Posterior cingulate gyrus (tissue), 11 donors: ENCODE measurements around the gene KCNH5.
"Not testable (repeated sequence)": the region's sequence is repeated elsewhere in the genome, so short reads cannot be mapped to it uniquely, and the experiment has no call there.

ENCODE experiments used
- DNase-seq, 10 donors: peaks; one replicate each; pipeline versions ENCODE4 v3.0.0 to v3.0.0-alpha.2; 2020 to 2021; ENCODE audit warnings: mixed read lengths in 3 of 10
- intact Hi-C: fragments of 100-400 bp; cut with DNase I; formaldehyde crosslinking; loops from one replicate; pipeline ENCODE4 v1.15.1; 2023

Gene KCNH5

GRCh38 chr14:62763951-62764350 lies 281.3 kb downstream of the KCNH5 start:
- intact Hi-C loops = no loop called here
- DNase-seq = no peak

DNA sequence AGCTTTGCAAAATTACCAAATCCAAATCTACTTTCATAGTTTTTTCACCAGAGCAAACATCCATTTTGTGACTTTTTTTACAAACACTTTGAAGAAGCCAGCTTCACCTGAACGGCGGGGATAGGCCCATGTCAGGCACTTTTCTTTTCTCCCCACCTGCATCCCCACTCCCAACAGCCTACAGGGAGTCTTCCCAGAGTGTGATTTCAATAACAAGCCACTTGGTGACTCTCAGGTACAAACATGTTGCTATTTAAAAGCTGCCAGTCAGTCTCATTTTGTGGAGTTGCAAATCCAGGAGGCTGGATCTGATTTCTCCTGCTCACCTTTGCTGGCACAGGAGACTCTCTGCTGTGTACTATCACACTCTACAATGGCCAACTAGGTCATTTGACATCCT lies 285.5 kb downstream of the KCNH5 start:
- DNase-seq = no peak
- intact Hi-C loops = no loop called here

DNA sequence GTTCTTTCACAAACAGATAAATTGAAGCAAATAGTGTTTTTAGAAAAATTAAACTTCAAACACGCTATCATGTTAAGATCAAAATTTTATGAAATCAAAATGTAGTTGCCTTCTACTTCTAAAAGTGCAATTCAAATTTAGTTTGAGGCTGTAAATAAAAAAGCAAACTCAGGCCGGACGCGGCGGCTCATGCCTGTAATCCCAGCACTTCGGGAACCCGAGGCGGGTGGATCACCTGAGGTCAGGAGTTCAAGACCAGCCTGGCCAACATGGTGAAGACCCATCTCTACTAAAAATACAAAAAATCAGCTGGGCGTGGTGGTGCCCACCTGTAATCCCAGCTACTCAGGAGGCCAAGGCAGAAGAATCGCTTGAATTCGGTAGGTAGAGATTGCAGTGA lies 298.4 kb downstream of the KCNH5 start:
- intact Hi-C loops = not testable (repeated sequence)
- DNase-seq = peak in 2 of 10 donors; percentile 58 to 59

GRCh38 chr14:62745496-62745895 lies 299.8 kb downstream of the KCNH5 start:
- no peak for DNase-seq
- intact Hi-C loops = no loop called here

- intact Hi-C loops = no loop called here
These were observed 301.7 kb downstream of the KCNH5 start for GRCh38 chr14:62743560-62743959.

DNA sequence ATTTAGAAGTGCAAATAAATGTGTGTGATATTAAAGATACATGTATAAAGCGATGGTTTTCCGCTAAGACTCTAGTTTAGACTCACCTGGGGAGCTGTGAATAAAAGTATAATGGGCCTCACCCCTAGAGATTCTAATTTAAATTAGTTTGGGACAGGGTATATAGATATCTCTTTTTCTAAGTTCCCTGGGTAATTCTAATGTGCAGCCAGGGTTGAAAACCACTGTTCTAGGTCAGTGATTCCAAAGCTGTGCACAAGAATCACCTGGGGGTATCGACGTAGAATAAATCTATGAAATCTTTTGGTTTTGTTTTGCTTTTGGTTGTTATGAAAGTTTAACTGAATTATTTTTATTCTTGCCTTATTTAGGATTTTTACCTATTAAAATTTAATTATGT lies 302.1 kb downstream of the KCNH5 start:
- intact Hi-C loops = no loop called here
- DNase-seq = no peak

More at GRCh38 chr14:62743560-62743959, 301.7 kb downstream of the KCNH5 start:
- no peak for DNase-seq

DNA sequence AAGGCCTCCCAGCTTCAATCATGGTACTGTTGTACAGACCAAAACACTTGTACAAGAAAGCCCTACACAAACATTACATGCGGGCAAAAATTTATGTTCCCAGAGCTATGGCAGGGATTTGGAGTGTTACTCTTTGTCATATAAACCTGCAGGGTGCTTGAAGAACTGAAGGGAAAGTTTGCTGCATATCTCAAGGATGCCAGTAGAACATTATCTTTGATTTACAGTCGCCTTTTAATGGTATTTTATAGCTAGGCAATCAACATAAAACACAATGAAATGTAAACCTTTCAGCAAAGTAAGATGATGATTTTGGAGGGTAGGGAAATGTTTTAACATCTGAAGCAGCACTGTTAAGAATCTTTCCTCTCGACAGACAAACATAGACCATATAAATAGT lies 305.6 kb downstream of the KCNH5 start:
- no peak for DNase-seq
- intact Hi-C loops = no loop called here

- no peak for DNase-seq
- intact Hi-C loops = no loop called here
These were observed 308.9 kb downstream of the KCNH5 start for GRCh38 chr14:62736048-62737043.

GRCh38 chr14:62734831-62735230 lies 310.4 kb downstream of the KCNH5 start:
- intact Hi-C loops = no loop called here
- no peak for DNase-seq

DNA sequence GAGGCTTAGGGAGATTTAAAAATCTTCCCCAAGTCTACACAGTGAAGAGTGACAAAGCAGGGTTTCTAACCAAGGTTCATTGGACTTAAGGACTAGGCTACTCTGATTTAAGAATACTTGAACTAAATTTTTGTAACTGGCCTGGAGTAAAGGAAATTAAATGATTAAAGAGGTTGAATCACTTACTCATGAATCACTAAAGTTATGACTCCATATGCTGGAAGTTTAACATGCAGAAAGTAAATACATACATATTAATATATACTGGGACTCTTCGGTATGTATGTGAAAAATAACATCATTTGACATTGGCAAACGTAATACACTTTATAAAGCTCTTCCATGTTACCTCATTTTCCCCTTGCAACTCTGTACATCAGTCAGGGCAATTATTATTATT lies 322.9 kb downstream of the KCNH5 start:
- intact Hi-C loops = no loop called here
- DNase-seq = no peak

GRCh38 chr14:62718629-62719028 lies 326.6 kb downstream of the KCNH5 start:
- intact Hi-C loops = no loop called here
- no peak for DNase-seq

GRCh38 chr14:62711351-62712023 lies 333.8 kb downstream of the KCNH5 start:
- intact Hi-C loops = no loop called here
- DNase-seq = no peak

DNA sequence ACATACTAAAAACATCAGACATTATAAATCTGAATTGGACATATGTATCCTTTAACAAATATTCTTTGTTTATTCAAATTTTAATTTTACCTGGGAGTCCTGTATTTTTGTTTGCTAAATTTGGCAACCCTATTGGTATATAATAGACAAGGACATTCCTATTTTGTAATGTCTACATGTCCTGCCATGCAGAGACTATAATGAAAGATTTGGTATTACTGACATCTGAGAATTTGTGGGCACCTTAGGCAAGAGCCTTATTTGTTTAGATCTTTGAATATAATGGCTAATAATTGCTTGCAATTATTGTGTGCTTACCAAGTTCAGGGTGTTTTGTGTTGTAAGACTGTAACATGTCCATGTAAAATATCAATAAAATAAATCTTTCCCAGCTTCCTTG lies 334.4 kb downstream of the KCNH5 start:
- DNase-seq = no peak
- intact Hi-C loops = no loop called here

- DNase-seq = no peak
- intact Hi-C loops = no loop called here
These were observed 335.5 kb downstream of the KCNH5 start for GRCh38 chr14:62709773-62710172.

- intact Hi-C loops = no loop called here
- no peak for DNase-seq
These were observed 339.0 kb downstream of the KCNH5 start for GRCh38 chr14:62706217-62706616.

GRCh38 chr14:62697461-62697860 lies 347.8 kb downstream of the KCNH5 start:
- intact Hi-C loops = no loop called here
- DNase-seq = no peak

DNA sequence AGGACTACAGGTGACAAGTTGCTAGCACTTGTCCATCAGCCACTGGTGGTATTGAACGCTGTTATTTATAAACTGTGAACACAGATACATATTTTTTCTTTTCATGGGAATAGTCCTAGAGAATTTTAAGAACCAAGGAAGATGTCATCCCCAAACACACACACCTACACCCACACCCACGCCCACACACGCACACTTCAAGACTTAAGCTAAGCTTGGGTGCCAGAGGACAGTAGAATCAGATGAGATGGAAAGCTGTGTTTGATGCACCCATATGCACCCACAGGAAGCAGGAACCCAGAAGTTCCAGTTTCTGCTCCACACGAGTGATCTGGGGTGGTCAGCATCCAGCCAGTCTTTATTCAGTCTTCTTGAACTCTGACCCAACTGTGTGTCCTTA lies 348.3 kb downstream of the KCNH5 start:
- peak in 4 of 10 donors; percentile 23 to 80 (median 46) for DNase-seq
- intact Hi-C loops = no loop called here

DNA sequence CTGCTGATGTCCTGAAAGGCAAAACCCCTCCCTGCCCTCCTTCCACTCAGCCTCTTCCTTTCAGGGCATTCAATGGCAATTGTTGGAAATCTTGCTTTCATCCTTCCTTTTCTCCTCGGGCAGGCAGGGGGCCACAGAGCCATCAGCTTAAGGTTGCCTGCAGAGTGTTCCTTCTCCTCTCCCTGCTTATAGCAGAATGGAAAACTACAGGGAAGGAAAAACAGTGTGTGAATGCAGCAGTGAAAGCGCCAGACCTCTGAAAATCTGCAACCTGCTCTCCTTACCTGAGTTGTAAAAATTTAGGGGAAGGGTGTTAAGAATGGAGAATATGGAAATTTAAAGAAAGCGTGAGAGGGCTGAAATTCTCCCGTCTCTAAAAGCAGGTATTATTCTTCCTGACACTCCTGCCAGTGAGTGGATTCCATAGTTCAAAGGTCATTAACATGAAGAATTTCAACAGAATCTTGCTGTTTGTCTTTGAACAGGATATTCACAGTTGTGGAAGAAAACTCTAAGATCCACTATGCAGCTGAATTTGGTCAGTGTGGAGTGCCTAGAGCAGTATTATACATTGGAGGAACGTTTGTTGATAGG lies 348.8 kb downstream of the KCNH5 start:
- DNase-seq = no peak
- intact Hi-C loops = no loop called here

- intact Hi-C loops = no loop called here
- no peak for DNase-seq
These were observed 351.2 kb downstream of the KCNH5 start for GRCh38 chr14:62694075-62694474.

GRCh38 chr14:62692490-62693106 lies 352.7 kb downstream of the KCNH5 start:
- no peak for DNase-seq
- intact Hi-C loops = no loop called here
